Skeletal muscle satellite cell (primary cell): ENCODE measurements around the gene RAB11FIP5.
A peak's percentile ranks its signal among the peaks of the same experiment; 100 is the strongest.

Experiments
- H3K27me3 ChIP-seq: 2 replicates; pipeline ENCODE4 v1.7.0; 2013; ENCODE audit warnings: low read length; ENCODE audit not compliant: control insufficient read depth, insufficient read depth
- H3K36me3 ChIP-seq: 2 replicates; pipeline ENCODE4 v1.7.0; 2013; ENCODE audit warnings: mild to moderate bottlenecking, control low read depth, low read length; ENCODE audit not compliant: insufficient read depth
- H3K4me1 ChIP-seq: 2 replicates; pipeline ENCODE4 v1.7.0; 2013; ENCODE audit warnings: low read length; ENCODE audit not compliant: control insufficient read depth, insufficient read depth
- H3K4me2 ChIP-seq: 2 replicates; pipeline ENCODE4 v1.7.0; 2013; ENCODE audit warnings: mild to moderate bottlenecking, low read length
- H3K4me3 ChIP-seq: 2 replicates; pipeline ENCODE4 v1.7.0; 2013; ENCODE audit warnings: low read length
- H3K9ac ChIP-seq: 2 replicates; pipeline ENCODE4 v1.7.0; 2013; ENCODE audit warnings: mild to moderate bottlenecking, low read depth, low read length, moderate library complexity
- H3K9me3 ChIP-seq: replicated peaks from 2 replicates; pipeline ENCODE4 v1.7.0; 2013; ENCODE audit warnings: mild to moderate bottlenecking, control low read depth, low read length

Gene RAB11FIP5

DNA sequence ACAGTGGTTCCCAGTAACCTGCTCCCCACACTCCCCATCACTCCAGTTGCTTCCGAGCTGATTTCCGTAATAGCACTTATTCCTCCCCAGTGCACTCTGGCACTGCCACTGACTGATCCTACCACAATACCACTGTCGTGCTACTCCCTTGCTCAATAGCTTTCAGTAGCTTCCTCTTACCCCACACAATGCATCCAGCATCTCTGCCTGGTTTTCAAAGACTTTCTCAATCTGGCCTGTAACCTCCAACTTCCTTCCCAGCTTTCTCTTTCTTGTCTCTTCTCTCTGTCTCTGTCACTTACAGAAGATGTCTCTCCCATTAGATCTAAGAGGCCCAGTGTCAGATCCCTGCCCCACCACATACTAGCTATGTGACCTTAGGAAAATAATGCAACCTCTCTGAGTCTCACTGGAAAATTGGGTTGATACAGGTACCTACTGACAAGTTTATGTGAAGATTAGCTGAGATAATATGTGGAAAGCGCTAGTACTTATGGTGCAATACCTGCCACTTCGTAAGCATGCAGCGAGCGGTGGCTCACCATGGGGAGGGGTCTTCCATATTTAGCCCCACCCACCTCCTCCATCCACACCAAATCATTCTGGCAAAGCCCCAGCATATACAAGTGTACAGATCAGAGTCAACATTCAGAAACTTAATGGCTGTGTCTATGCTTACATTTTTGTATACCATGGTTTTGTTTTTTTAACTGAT is 77.9 kb downstream of the RAB11FIP5 start:
- Histone ChIP-seq H3K9ac (no peak overlapping the region), H3K4me2 (no peak overlapping the region), H3K4me1 (no peaks in the 10 kb centered on the region), H3K27me3 (no peaks in the 10 kb centered on the region), H3K36me3 (no peaks in the 10 kb centered on the region), H3K4me3 (no peak overlapping the region), H3K9me3 (no peaks in the 10 kb centered on the region)

- no peaks in the 10 kb centered on the region for H3K27me3 ChIP-seq
- H3K36me3 ChIP-seq, result no peaks in the 10 kb centered on the region
- H3K4me1 ChIP-seq, result peaks cover 8% of the 10 kb centered on the region
- H3K4me3 ChIP-seq, result no peak overlapping the region
- no peak overlapping the region for H3K4me2 ChIP-seq
- H3K9me3 ChIP-seq, result no peaks in the 10 kb centered on the region
- H3K9ac ChIP-seq, result no peak overlapping the region
Measured at GRCh38 chr2:73033766-73034381, 78.9 kb downstream of the RAB11FIP5 start.

DNA sequence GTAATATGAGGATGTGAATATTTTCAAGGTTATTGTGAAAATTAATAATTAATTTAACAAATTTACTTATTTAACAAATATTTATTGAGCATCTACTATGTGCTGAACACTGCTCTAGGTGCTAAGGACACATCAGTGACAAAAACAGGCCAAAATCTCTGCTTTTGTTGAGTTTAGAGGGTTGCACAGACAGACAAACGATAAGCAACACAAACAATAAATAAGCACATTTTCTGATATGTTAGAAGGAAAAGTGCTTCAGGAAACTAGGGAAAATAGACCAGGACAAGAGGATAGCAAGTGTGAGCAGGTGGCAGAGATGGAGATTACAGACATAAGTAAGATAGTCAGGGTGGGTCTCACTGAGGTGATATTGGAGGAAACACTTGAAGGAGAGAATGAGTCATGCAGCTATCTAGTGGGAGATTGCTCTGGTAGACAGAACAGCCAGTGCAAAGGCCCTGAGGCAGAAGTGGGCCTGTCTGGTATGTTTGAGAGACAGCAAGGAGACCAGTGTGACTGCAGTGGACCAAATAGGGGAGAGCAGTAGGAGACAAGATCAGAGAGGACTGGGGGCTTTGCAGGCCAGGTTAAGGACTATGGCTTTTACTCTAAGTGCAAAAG is 79.5 kb downstream of the RAB11FIP5 start:
- Histone ChIP-seq H3K4me2 (no peak overlapping the region), H3K4me1 (peaks cover 14% of the 10 kb centered on the region), H3K36me3 (no peaks in the 10 kb centered on the region), H3K27me3 (no peaks in the 10 kb centered on the region), H3K9ac (no peak overlapping the region), H3K4me3 (no peak overlapping the region), H3K9me3 (no peaks in the 10 kb centered on the region)

- no peak overlapping the region for H3K4me3 ChIP-seq
- no peak overlapping the region for H3K4me2 ChIP-seq
- no peaks in the 10 kb centered on the region for H3K36me3 ChIP-seq
- H3K4me1 ChIP-seq, result peaks cover 15% of the 10 kb centered on the region
- no peaks in the 10 kb centered on the region for H3K9me3 ChIP-seq
- no peaks in the 10 kb centered on the region for H3K27me3 ChIP-seq
- no peak overlapping the region for H3K9ac ChIP-seq
Measured at GRCh38 chr2:73032702-73033097, 80.0 kb downstream of the RAB11FIP5 start.

GRCh38 chr2:73031725-73032701 is 80.7 kb downstream of the RAB11FIP5 start:
- Histone ChIP-seq H3K4me2 (no peak overlapping the region), H3K9ac (no peak overlapping the region), H3K27me3 (no peaks in the 10 kb centered on the region), H3K36me3 (no peaks in the 10 kb centered on the region), H3K4me1 (peaks cover 15% of the 10 kb centered on the region), H3K4me3 (no peak overlapping the region), H3K9me3 (no peaks in the 10 kb centered on the region)

DNA sequence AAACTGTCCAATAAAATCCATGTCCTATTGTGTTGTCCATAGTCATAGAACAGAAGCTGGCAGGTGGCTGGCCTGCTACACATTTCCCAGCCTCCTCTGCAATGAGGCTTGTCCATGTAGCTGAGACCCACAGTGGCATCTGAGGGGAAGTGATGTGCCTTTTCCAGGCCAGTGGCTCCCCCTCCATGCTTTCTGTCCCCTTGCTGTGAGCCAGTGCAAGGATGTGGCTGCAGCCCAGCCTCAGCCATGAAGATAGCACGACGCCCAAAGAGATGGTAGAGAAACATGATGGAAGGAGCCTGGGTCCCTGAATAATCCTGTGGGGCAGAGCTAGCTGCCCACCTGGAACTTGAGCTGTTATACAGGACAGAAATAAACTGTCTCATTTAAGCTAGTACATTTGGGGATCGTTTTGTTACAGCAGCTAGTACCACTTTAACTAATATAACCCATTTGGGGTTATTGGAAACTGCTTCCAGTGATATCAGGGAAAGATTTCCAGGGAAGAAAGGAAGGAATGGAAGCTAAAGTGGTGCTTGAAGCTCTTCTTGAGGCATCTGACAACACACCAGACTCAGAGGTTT is 81.6 kb downstream of the RAB11FIP5 start:
- H3K4me1 ChIP-seq, result peaks cover 15% of the 10 kb centered on the region
- H3K27me3 ChIP-seq, result no peaks in the 10 kb centered on the region
- no peak overlapping the region for H3K4me3 ChIP-seq
- H3K36me3 ChIP-seq, result no peaks in the 10 kb centered on the region
- no peaks in the 10 kb centered on the region for H3K9me3 ChIP-seq
- H3K4me2 ChIP-seq, result no peak overlapping the region
- no peak overlapping the region for H3K9ac ChIP-seq

DNA sequence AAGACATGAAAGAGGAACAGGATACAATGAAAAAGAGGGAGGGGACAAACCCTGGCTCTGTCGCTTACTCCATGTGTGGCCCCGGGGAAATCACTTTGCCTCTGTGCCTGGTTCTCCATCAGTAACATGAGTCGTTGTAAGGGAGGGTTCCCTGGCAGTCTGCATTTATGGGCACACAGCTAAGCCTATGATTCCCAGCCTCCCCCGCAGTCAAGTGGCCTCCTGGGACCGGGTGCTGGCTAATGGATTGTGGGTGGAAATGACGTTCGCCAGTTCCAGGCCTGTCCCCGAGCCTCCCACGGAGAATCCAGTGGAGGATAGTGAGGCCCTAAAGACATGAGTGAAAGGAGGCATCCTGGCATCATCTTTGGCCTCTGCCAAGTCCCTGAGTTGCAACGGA is 83.9 kb downstream of the RAB11FIP5 start:
- peaks cover 15% of the 10 kb centered on the region for H3K4me1 ChIP-seq
- H3K36me3 ChIP-seq, result no peaks in the 10 kb centered on the region
- H3K9ac ChIP-seq, result peak overlapping the region; percentile 18
- H3K4me3 ChIP-seq, result no peak overlapping the region
- H3K9me3 ChIP-seq, result no peaks in the 10 kb centered on the region
- H3K4me2 ChIP-seq, result peak overlapping the region; percentile 38
- H3K27me3 ChIP-seq, result no peaks in the 10 kb centered on the region

DNA sequence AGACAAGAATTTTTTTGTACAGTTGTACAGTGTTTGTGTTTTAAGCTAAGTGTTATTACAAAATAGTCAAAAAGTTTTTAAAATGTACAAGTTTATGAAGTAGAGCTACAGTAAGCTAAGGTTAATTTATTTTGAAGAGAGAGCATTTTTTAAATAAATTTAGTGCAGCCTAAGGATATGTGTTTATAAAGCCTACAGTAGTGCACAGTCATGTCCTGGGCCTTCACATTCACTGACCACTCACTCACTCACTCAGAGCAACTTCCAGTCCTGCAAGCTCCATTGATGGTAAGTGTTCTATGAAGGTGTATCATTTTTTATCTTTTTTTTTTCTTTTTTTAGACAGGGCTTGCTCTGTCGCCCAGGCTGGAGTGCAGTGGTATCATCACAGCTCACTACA is 85.4 kb downstream of the RAB11FIP5 start:
- H3K27me3 ChIP-seq, result no peaks in the 10 kb centered on the region
- H3K9ac ChIP-seq, result no peak overlapping the region
- no peak overlapping the region for H3K4me3 ChIP-seq
- H3K36me3 ChIP-seq, result no peaks in the 10 kb centered on the region
- no peak overlapping the region for H3K4me2 ChIP-seq
- peaks cover 15% of the 10 kb centered on the region for H3K4me1 ChIP-seq
- H3K9me3 ChIP-seq, result no peaks in the 10 kb centered on the region

GRCh38 chr2:73023497-73023896 is 89.3 kb downstream of the RAB11FIP5 start:
- H3K36me3 ChIP-seq, result peaks cover 5% of the 10 kb centered on the region
- no peaks in the 10 kb centered on the region for H3K9me3 ChIP-seq
- no peak overlapping the region for H3K9ac ChIP-seq
- no peaks in the 10 kb centered on the region for H3K27me3 ChIP-seq
- H3K4me2 ChIP-seq, result no peak overlapping the region
- H3K4me3 ChIP-seq, result no peak overlapping the region
- peaks cover 27% of the 10 kb centered on the region for H3K4me1 ChIP-seq
